Caco-2 (cell line): ENCODE results near the gene MACROD2. TPM values are rescaled to one million over a fixed set of nuclear protein-coding genes. Genes with fewer than 3 reads are reported as not detected.

Experiments
- BruUV-seq: library from RNA; stranded (reverse); fragments of 400-500 nt; replicated peaks from 2 replicates; lab custom pipeline; 2021; lab: Mats Ljungman, UMichigan
- CTCF ChIA-PET: fragments of 300-600 bp; sonication (Branson Sonifier 250); formaldehyde crosslinking; loops from one replicate; lab custom pipeline; 2022; ENCODE audit warnings: antibody characterized with exemption; lab: Charles Lee
- POLR2A ChIA-PET: fragments of 300-600 bp; sonication (Branson Sonifier 250); formaldehyde crosslinking; loops from one replicate; lab custom pipeline; 2022; ENCODE audit warnings: antibody characterized with exemption; lab: Charles Lee
- DNase-seq, 2 experiments: peaks; one replicate each; pipeline versions ENCODE4 v3.0.0 to v3.0.0-alpha.2; 2020 to 2022
- H3K27me3 ChIP-seq: replicated peaks from 2 replicates; pipeline ENCODE4 v1.6.0; 2011; ENCODE audit warnings: low read length; ENCODE audit not compliant: control insufficient read depth, insufficient read depth
- H3K36me3 ChIP-seq: 2 replicates; pipeline ENCODE4 v1.5.1; 2011; ENCODE audit warnings: low read length; ENCODE audit not compliant: control insufficient read depth, insufficient read depth
- H3K4me1 ChIP-seq: fragments of 250-450 bp; sonication (Bioruptor Pico); 2 replicates; pipeline ENCODE4 v1.5.1; 2020; ENCODE audit warnings: mild to moderate bottlenecking
- H3K4me3 ChIP-seq: 2 replicates; pipeline ENCODE4 v1.5.1; 2011; ENCODE audit warnings: low read depth, mild to moderate bottlenecking, control low read depth, low read length
- H3K9me3 ChIP-seq: fragments of 250-450 bp; sonication (Bioruptor Pico); 2 replicates; pipeline ENCODE4 v1.5.1; 2020; ENCODE audit warnings: mild to moderate bottlenecking, moderate library complexity
- H3K27ac Mint-ChIP-seq: one replicate; pipeline ENCODE4 v1.8.0; 2022; ENCODE audit warnings: mixed read lengths; ENCODE audit not compliant: unreplicated experiment
- H3K27me3 Mint-ChIP-seq: one replicate; pipeline ENCODE4 v1.8.0; 2022; ENCODE audit warnings: mixed read lengths; ENCODE audit not compliant: insufficient read depth, unreplicated experiment
- H3K36me3 Mint-ChIP-seq: one replicate; pipeline ENCODE4 v1.8.0; 2022; ENCODE audit warnings: mild to moderate bottlenecking, mixed read lengths; ENCODE audit not compliant: insufficient read depth, unreplicated experiment
- H3K4me1 Mint-ChIP-seq: one replicate; pipeline ENCODE4 v1.8.0; 2022; ENCODE audit warnings: low read depth, mixed read lengths; ENCODE audit not compliant: unreplicated experiment
- H3K4me3 Mint-ChIP-seq: one replicate; pipeline ENCODE4 v1.8.0; 2022; ENCODE audit warnings: mild to moderate bottlenecking, moderate library complexity, mixed read lengths; ENCODE audit not compliant: unreplicated experiment
- H3K9me3 Mint-ChIP-seq: one replicate; pipeline ENCODE4 v1.8.0; 2022; ENCODE audit warnings: mixed read lengths; ENCODE audit not compliant: unreplicated experiment
- CTCF ChIP-seq, 2 experiments: fragments of 200-600 bp in 1 of 2; IDR thresholded peaks; 1 replicate in 1 of 2; 2 replicates in 1 of 2; pipeline versions ENCODE4 v1.5.1 to v1.8.0; 2011 to 2022; ENCODE audit warnings: antibody characterized with exemption in 1 of 2, control low read depth in 1 of 2, inconsistent platforms in 1 of 2, low read depth in 1 of 2, low read length in 1 of 2, mild to moderate bottlenecking in 1 of 2, moderate library complexity in 1 of 2; ENCODE audit not compliant: insufficient read depth in 1 of 2, severe bottlenecking in 1 of 2, unreplicated experiment in 1 of 2
- intact Hi-C: fragments of 100-400 bp; cut with micrococcal nuclease; formaldehyde crosslinking; loops from one replicate; pipeline ENCODE4 v1.10.0; 2022; ENCODE audit not compliant: unreplicated experiment
- total RNA-seq: library from RNA; stranded (reverse); gene quantifications from 2 replicates; pipeline ENCODE4 v1.2.3, GENCODE V29; 2022

The MACROD2 gene
- total RNA-seq, 1 experiment from 2014 or later, result 6.4 TPM

GRCh38 chr20:14191559-14191958 lies 196.2 kb downstream of the MACROD2 start:
- no TSS peak for BruUV-seq
- H3K4me1 Mint-ChIP-seq, result peaks cover 16% of the 10 kb centered on the region
- no peak for DNase-seq
- CTCF ChIA-PET, result no interaction called here
- no peak overlapping the region for H3K4me3 Mint-ChIP-seq
- no peaks in the 10 kb centered on the region for H3K9me3 ChIP-seq
- H3K27me3 Mint-ChIP-seq, result no peaks in the 10 kb centered on the region
- no peaks in the 10 kb centered on the region for H3K9me3 Mint-ChIP-seq
- no peaks in the 10 kb centered on the region for H3K36me3 ChIP-seq
- no peak overlapping the region for H3K27ac Mint-ChIP-seq
- no peak overlapping the region for H3K4me3 ChIP-seq
- peaks cover 4% of the 10 kb centered on the region; the same call in 1 of the 2 replicates for H3K4me1 ChIP-seq
- POLR2A ChIA-PET, result no interaction called here
- no peaks in the 10 kb centered on the region for H3K36me3 Mint-ChIP-seq
- TF ChIP-seq CTCF (IDR thresholded peaks at IDR 0.05; ENCODE audit: insufficient read depth in 1 of 2, low read depth in 1 of 2, low read length in 1 of 2, severe bottlenecking in 1 of 2, unreplicated experiment in 1 of 2), result no peak
- no peaks in the 10 kb centered on the region for H3K27me3 ChIP-seq
- intact Hi-C loops, result loop anchor here (5.0 kb wide), 1 partner anchor 141 kb away; no protein-coding TSS in a partner anchor

- no peak for TF ChIP-seq CTCF (IDR thresholded peaks at IDR 0.05; ENCODE audit: insufficient read depth in 1 of 2, low read depth in 1 of 2, low read length in 1 of 2, severe bottlenecking in 1 of 2, unreplicated experiment in 1 of 2)
- POLR2A ChIA-PET, result no interaction called here
- H3K27ac Mint-ChIP-seq, result peak overlapping the region; percentile 22
- H3K4me1 Mint-ChIP-seq, result peaks cover 24% of the 10 kb centered on the region
- no peaks in the 10 kb centered on the region for H3K9me3 Mint-ChIP-seq
- no peaks in the 10 kb centered on the region for H3K27me3 Mint-ChIP-seq
- Histone ChIP-seq H3K4me3 (no peak overlapping the region), H3K27me3 (no peaks in the 10 kb centered on the region), H3K4me1 (peaks cover 8% of the 10 kb centered on the region; the same call in 1 of the 2 replicates), H3K36me3 (no peaks in the 10 kb centered on the region), H3K9me3 (no peaks in the 10 kb centered on the region)
- no peaks in the 10 kb centered on the region for H3K36me3 Mint-ChIP-seq
- intact Hi-C loops, result loop anchor here (5.0 kb wide), 1 partner anchor 139 kb away; no protein-coding TSS in a partner anchor
- BruUV-seq, result no TSS peak
- DNase-seq, result no peak
- no peak overlapping the region for H3K4me3 Mint-ChIP-seq
- CTCF ChIA-PET, result interaction anchor here (2.4 kb wide), 1 partner anchor 51 kb away, joined by 20 read pairs; no protein-coding TSS in a partner anchor
Observed at GRCh38 chr20:14193443-14193842, 198.1 kb downstream of the MACROD2 start.

DNA sequence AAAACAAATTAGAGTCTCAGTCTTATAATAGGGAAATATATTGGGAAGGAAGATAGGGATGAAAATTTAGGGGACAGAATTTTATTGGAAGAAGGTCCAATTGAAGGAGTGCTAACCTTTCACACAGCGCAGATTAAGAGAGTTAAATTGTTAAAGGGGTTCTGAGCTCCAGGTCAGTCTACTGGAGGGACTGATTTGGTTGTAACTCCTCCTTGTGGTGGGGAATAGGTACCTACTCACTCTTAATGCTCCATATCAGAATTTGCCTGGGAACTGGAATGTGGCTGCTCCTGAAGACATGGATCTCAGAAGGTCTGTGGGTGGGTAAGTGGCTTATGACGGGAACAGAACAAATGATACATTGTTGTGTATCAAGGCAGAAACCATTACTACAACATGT lies 198.6 kb downstream of the MACROD2 start:
- Mint-ChIP-seq H3K4me1 (peaks cover 29% of the 10 kb centered on the region), H3K4me3 (no peak overlapping the region), H3K36me3 (no peaks in the 10 kb centered on the region), H3K27me3 (no peaks in the 10 kb centered on the region), H3K27ac (peak overlapping the region; percentile 22), H3K9me3 (no peaks in the 10 kb centered on the region)
- Histone ChIP-seq H3K9me3 (no peaks in the 10 kb centered on the region), H3K27me3 (no peaks in the 10 kb centered on the region), H3K4me3 (no peak overlapping the region), H3K36me3 (no peaks in the 10 kb centered on the region), H3K4me1 (peaks cover 12% of the 10 kb centered on the region; the same call in 1 of the 2 replicates)
- POLR2A ChIA-PET, result no interaction called here
- intact Hi-C loops, result loop anchor here (1.0 to 5.0 kb wide), 2 partner anchors 52 to 138 kb away; no protein-coding TSS in a partner anchor
- CTCF ChIA-PET, result interaction anchor here (2.4 kb wide), 1 partner anchor 51 kb away, joined by 20 read pairs; no protein-coding TSS in a partner anchor
- no TSS peak for BruUV-seq
- TF ChIP-seq CTCF (IDR thresholded peaks at IDR 0.05; ENCODE audit: insufficient read depth in 1 of 2, low read depth in 1 of 2, low read length in 1 of 2, severe bottlenecking in 1 of 2, unreplicated experiment in 1 of 2), result peak in 1 of 2 experiments; percentile 23
- DNase-seq, result peak in 1 of 2 experiments; percentile 16
